ENCODE measurements around the gene RORC. TPM values are rescaled to one million over a fixed set of nuclear protein-coding genes. Genes with fewer than 3 reads are reported as not detected.
A peak's percentile ranks its signal among the peaks of the same experiment; 100 is the strongest.

RORC gene
- polyA plus RNA-seq, 4 donors, result 0.26 to 1.3 (median 1.0) TPM

DNA sequence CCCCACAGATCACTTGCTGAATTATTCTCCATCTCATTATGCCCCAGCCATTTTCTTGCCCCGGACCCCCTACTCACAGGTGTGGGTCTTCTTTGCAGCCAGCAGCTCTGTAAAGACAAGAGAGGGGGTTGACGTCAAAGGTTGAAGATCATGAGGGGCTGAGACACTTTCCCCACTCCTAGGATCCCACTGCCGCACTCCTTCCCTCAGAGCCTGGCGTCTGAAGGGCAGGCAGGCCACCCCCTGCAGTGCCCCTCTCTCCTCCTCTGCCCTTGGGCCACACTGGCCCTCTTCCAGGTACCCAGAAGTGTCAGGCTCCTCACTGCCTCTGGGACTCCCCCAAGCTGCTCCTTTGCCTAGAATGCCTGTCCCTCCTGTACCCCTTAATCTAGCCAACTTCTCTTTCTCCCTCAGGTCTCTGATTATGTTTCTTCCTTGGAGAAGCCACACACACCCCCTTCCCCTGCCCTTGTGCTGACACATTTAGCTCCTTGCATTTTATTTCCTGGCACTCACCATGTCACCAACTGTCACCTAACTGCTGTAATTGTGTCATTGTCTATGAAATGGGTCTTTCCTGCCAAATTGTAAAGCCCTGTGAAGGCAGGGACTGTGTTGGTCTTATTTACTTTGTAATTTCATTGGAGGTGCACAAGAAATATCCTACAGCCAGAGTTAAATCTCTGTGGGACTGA, 2.1 kb downstream of the RORC start:
- no peak for DNase-seq (ENCODE audit: low read depth in 4 of 4, low spot score in 3 of 4)

DNA sequence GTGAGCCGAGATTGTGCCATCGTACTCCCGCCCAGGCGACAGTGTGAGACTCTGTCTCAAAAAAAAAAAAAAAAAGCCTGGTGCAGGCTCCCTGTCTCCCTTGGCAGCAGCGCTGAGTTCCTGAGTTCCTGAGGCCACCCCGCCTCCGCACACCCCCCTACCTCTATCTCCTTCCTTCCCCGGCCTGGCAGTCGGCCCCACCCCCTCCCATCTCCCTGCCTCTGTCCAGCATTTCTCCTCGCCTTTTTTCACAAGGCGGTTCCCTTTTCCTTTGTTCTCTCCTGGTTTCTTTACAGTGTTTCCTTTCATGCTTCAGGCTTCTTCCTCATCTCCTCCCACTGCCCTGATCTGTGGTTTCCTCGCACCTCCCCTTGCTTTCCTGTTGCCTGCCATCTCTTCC, 2.7 kb downstream of the RORC start:
- peak in 1 of 4 donors; percentile 33 for DNase-seq (ENCODE audit: low read depth in 4 of 4, low spot score in 3 of 4)

DNA sequence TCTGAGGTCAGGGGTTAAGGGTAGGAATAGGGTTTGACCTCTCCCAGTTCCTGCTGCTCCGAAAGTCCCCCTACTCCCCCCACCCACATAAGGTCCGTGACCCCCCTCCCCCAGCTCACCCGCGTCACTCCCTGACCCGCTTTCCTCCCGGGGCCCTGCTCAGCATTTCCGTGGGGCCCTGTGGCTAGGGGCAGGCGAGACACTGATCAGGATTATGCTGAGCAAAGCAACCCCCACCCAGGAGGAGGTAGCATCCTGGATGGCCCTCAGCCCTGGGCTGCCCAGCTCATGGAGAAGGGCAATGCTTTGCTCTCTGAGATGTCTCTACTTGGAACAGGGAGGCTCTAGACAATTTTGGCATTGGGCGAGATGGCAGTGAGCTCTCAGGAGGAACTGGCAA, 3.7 kb downstream of the RORC start:
- no peak for DNase-seq (ENCODE audit: low read depth in 4 of 4, low spot score in 3 of 4)

DNA sequence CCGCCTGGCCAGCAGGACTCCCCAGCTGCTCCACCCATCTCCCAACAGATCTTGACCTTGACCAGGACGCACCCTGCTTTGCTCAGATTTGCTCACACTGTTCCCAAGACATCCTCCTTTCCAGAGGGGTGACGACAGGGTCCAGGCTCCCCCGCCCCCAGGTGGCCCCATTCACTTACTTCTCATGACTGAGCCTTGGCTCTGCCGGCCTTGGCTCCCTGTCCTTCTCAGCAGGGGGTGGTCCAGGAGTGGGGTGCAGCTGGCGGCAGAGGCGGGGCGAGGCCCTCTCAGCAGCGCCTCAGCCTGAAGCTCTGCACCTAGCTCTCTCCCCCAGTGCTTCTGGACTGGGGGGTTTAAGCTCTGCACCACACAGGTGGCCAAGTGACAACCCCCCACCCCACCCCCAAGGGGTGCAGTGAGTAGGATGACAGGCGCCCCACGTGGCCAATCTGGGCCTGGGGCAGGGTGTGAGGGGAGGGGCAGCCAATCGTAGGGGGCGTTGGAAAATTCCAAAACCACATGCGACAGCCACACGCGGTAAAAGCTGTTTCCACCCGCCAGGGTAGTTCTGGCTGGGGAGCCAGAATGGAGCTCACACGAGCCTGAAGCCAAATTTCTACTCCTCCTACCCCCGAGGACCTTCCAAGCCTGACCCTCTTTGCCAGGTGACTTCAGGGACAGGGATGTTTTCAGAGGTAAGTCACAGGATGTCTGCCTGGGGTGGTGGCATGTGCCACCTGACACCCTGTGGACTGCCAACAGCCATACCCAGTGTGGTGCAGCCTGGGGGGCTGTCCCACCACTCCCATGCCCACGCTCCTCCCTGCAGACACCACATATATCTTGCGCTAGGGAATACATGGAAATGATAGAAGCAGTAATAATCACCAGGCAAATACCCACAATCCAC, 5.6 kb downstream of the RORC start:
- DNase-seq (ENCODE audit: low read depth in 4 of 4, low spot score in 3 of 4), result no peak

DNA sequence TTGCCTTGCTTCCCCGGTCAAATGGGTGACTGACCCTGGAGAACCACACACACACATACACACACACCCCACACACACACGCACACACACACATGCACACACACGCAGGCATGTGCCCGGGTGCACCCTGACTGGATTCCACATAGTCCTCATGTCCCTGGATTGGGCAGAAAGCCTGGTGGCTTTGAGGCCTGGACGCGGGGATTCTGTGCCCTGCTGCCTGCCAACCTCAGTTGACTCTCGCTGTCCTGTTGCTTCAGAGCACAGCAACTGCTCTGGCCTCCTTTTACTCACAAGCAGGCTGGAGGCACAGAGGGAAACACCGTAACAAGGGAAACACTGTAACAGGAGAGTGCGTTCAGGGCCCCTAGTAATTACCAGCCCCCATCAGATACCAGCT, 6.4 kb downstream of the RORC start:
- DNase-seq (ENCODE audit: low read depth in 4 of 4, low spot score in 3 of 4), result no peak

DNA sequence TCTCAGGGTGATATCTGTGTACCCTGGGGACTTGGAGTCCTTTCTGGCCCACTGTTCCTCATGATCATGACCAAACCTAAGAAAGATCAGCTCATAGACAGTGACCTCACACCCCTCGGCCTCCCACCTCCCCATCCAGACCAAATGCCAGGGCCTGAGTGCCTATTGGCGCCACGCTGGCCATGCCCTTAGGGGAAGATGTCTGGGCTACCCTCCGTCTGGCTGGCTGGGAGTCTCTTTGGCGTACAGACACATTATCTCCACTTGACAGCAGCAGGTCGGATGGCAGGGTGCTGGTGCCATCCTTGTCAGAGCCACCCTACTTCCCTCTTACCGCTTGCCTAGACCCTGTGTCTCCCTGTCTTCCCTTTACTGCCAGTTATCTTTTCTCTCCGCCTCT, 8.4 kb downstream of the RORC start:
- DNase-seq (ENCODE audit: low read depth in 4 of 4, low spot score in 3 of 4), result no peak

DNA sequence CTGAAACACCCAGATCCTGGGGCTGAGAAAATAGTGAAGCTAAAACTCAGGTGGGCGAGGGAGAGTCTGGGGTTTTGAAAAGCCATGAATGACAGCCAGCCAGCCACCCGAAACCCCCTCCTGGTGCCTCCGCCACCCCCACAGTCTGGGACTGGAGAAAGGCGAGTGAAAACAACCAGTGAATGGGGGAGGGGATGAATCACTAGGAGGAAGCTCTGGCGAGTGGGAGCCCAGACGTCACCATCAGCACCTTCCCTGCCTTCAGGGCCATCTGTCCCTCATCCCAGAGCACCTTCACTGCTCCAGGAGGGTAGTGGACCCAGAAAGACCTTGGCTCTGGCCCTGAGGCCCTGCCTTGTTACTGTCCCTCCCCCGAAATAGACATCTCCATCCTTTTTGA, 9.2 kb downstream of the RORC start:
- DNase-seq (ENCODE audit: low read depth in 4 of 4, low spot score in 3 of 4), result no peak

DNA sequence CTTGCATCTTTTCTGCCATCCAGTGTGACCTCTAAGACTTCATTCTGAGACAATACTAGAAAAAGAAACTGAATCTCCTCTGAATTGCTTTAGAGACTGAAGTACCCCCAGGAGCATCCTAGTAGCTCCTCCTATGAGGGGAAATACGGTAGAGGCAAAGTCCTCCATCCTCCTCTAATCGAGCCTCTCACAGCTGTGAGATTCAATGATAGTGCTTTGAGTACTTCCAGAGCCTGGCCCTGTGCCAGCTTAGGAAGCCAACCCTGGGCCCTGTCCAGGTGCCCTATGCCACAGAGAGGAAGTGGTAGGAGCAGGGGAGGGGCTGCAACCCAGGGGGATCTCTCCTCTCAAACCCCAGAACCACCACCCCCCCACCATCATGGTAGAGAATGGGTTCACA, 10.7 kb downstream of the RORC start:
- no peak for DNase-seq (ENCODE audit: low read depth in 4 of 4, low spot score in 3 of 4)

DNA sequence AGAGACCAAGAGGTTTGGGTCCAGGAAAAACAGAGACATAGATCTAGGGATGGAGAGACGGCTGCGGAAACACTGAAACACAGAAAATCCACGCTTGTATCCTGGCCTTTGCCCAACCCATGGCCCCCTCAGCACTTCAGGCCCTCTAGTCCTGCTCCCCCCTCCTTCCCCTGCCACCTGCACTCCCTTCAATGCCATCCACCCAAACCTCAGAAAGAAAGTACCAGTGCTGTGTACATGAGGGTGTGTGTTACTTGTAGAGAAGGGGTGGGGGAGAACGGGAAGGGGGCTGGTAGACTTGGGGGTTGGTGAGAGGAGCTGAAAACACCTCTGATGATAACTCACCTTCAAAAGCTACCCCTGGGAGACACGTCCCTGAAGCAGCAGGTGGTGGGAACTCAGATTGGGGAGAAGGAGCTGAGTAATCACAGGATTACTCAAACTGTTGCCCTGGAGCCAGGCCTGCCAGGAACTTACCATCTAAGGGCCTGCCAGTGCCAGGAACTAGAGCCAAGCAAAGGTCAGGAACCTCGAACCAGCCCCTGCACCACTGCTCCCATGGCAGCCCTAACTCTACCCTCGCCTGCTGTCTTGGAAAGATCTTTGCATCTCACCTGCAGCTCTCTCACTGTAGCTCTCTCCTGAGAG, 11.5 kb downstream of the RORC start:
- no peak for DNase-seq (ENCODE audit: low read depth in 4 of 4, low spot score in 3 of 4)

DNA sequence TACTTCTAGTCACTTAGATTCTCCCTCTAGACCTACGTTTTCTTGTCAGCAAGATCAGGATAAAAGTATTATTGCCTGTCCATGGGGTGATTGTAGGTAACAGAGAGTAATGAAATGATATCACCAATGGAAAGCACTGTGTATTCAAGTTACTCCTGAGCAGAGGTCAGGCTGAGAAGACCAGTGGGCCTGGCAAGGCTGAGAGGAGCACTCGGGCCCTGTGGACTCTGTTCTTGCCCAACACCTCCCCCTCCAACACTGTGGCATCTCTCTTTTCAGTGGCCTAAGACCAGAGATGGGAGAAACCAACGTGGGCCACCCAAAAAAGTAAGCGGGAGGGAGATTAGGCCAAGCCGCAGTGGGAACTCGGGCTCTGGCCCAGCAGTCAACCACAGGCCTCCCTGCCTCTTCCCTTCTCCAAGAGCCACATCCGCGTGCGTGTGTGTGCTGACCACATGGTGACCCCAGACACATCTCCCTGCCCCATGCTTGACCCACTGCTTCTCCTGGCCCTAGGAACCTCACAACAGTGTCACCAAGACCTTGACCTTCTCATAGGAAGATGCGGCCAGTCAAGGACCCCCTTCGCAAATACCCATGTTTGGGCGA, 12.3 kb downstream of the RORC start:
- DNase-seq (ENCODE audit: low read depth in 4 of 4, low spot score in 3 of 4), result no peak

DNA sequence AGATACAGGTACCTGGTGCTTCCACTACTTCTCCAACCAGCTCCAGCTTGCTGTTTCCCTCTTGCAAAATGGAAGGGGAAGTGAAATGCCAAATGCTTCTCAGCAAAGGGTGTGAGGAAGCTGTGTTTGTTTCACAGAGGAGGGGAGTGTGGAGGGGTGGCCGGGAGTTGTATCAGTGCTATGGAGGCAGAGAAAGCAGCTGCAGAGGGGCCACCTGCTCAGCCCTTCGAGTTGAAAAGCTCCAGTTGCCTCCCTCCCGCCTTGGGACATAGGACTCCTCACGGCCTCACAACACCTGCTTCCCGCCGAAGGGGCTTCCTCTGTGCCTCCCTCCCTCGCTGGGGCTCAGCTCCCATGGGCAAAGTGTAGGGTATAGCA, 14.3 kb downstream of the RORC start:
- DNase-seq (ENCODE audit: low read depth in 4 of 4, low spot score in 3 of 4), result no peak

DNA sequence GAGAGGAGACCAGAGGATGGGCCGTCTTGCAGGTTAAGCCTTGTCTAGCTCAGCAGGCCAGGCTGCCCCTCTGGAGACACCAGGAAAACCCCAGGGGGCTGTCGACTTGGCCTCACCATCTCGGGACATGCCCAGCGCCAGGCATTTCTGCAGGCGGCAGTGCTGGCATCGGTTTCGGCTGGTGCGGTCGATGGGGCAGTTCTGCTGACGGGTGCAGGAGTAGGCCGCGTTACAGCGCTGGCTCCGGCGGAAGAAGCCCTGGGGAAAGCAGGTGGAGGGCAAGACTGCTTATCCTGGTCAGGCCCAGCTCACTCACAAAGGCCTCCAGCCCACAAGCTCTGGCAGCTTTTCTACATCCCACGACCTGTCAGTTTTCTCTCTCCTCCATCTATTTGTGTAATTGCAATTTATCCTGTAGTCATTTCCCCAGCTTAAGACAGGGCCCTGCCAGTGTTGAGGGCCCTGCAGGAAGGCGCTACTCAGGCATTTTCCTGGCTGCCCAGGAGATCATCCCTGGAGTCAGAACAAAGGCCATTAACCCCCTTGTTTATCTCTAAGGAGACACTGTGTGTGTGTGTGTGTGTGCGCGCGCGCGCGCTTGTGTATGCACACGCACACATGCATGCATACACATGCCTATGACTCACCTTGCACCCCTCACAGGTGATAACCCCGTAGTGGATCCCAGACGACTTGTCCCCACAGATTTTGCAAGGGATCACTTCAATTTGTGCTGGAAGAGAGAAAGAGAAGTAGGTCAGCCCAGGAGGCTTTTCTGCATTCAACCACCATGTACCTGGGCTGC, 14.9 kb downstream of the RORC start:
- DNase-seq (ENCODE audit: low read depth in 4 of 4, low spot score in 3 of 4), result no peak

DNA sequence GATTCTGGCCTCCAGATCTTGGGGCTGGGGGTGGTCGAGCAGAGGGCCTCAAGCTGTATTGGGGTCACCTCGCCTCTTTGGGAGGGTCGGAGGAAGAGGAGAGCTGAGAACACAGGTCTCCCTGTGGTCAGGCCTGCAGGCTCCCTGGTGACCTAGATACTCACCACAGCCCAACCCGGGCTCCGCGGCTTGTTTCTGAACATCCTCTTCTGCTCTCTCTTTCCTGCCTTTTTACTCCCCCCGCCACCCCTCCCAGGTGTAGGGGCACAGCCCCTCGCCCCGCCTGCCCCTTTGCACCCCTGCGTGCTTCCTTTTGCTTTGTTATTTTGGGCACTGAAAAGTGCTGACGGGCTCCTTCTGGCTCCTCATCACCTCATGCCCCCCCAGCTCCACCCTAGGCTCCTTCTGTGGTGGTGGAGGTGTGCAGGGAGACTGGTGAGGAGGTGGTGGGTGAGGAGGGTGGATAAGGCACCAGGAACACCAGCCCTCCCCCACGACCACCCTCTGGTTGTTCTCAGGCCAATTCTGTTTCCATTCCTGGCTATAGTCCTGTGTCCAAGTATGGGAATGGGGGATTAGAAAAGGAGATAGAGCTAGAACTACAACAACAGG, 15.8 kb downstream of the RORC start:
- DNase-seq (ENCODE audit: low read depth in 4 of 4, low spot score in 3 of 4), result no peak

DNA sequence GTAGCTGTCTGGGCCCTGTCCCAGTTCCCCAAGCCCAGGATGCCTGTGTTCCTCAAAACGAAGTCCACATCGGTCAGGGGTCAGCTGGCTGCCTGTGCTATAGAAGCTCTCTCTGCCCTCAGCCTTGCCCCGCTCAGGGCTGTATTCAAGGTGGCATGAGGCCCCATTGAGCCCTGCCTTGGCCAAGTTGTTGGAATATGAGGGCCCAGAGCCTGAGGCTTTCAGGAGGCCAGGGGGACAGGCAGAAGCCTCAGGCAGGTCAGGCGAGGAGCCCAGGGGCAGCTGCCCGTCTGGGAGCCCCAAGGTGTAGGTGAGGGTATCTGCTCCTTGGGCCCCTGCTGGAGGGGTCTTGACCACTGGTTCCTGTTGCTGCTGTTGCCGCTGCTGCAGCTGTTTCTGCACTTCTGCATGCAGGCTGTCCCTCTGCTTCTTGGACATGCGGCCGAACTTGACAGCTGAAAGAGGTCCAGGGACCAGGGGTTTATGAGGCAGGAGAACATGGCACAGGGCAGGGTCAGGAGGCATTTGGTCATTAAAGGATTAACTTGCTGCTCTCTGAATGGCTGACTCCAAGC, 16.5 kb downstream of the RORC start:
- no peak for DNase-seq (ENCODE audit: low read depth in 4 of 4, low spot score in 3 of 4)

DNA sequence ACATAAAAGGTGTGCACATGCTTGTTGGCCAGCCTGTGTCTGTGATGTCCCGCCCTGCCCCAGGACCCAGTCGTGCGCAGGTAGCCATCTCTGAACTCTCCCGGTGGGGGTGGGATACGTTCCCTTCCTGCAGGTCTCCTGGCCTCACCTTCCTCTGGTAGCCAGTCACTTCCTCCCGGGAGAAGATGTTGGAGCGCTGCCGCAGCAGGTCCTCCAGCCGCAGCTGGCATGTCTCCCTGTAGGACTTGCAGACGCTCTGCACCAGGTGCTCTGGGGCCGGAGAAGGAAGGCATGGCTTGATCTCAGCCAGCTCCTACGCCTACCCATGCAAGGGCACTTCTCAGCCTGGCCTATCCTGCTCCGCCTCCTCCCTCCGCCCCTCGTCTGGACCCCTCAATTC, 17.2 kb downstream of the RORC start:
- DNase-seq (ENCODE audit: low read depth in 4 of 4, low spot score in 3 of 4), result no peak

DNA sequence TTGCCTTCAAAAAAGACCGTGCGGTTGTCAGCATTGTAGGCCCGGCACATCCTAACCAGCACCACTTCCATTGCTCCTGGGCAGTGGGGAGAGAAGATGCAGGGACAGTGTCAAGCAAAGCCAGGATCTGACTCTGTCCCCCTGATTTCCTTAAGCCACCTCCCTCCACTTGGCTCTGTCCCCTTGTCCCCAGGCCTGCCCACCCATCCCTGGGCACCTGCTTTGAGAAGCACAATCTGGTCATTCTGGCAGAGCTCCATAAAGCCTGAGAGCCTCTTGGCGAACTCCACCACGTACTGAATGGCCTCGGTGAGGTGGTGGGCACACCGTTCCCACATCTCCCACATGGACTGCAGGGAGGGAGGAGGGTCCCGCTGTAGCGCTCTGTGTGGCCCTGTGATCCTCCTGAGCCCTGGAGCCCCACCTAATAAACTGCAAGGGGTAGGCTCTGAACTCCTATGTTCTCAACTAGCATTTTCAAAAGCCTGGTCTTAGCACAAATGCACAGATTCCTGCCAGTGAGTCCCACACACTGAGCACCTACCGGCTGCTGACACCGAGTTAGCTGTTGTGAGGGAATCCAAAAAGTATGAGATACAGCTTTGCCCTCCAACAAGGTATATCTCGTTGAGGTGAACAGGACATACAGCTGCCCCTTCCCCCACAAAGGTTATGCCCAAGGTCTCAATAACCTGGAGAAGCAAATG, 18.2 kb downstream of the RORC start:
- no peak for DNase-seq (ENCODE audit: low read depth in 4 of 4, low spot score in 3 of 4)

DNA sequence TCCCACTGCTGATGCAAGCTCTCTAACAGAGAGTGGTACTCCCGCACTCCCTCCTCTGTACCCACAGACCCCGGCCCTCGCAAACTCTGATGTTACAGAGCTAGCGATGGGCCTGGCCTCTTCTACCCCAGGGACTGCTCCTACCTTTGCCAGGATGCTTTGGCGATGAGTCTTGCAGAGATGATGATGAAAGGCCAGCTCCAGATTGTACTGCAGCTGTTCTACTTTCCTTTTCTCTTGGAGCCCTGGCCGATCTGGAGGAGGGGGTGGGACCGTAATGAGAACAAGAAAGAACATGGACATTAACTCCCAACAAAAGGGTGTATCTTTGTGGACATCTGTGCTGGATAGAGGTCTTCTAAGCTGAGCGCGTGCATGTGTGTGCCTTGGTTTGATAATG, 20.4 kb downstream of the RORC start:
- DNase-seq (ENCODE audit: low read depth in 4 of 4, low spot score in 3 of 4), result no peak

DNA sequence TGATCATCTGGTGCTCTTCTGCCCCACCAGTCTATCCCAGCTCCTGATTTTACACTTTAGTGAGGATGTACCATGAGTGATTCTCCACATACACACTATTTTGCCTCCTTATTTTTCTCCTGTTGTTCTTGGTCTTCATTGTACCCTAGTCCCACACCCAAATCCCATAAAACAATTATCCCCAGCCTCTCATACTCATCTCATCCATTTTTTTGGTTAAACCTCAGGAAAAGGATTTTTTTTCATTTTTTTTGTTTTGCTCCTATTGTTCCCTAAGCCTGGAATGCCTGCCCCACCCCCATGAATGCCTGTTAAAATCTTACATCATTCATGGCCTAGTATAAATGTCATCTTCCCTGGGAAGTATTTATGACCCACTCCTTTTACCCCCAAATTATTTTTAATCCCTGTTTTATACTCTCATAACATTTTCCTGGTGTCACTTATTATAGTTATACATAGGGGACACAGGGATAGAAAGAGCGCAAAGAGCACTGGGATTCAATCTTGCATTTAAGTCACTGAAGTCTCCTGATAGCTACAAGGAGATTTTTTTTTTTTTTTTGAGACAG, 21.5 kb downstream of the RORC start:
- no peak for DNase-seq (ENCODE audit: low read depth in 4 of 4, low spot score in 3 of 4)
